COLO668 (cell line): ENCODE results near the gene SLC12A2.
A peak's percentile ranks its signal among the peaks of the same experiment; 100 is the strongest.

Experiments
- DNase-seq: peaks from one replicate; lab custom pipeline; 2025; ENCODE audit not compliant: unreplicated experiment; lab: John Stamatoyannopoulos, UW

SLC12A2 gene

GRCh38 chr5:128083033-128083810 lies at the start of gene SLC12A2:
Gene SLC12A2, plus strand, starts transcription at chr5:128083766. Its CDS starts 189 bp downstream, at chr5:128083955.
- peak; percentile 90 for DNase-seq

DNA sequence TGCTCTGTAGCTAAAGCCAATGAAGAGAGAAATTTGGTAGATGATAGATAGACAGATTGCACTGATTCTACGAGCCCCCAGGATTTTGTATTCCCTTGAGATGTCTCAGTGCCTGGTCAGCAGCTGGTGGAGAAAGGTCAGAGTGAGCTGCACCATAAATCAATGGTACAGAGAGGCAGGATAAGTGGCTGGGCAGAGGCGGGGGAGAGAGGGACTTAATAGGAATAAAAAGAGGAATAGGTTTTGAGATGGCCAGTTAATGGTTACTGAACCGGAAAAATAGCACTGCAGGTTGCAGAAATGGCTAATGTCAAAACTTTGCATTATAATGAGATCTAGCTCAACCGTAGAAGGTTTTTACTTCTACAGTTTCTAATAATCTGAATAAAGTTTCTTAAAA lies 47.9 kb upstream of the SLC12A2 start:
- no peak for DNase-seq

- DNase-seq: no peak
Measured at GRCh38 chr5:128036950-128037349, 46.6 kb upstream of the SLC12A2 start.

GRCh38 chr5:128038643-128039042 lies 44.9 kb upstream of the SLC12A2 start:
- no peak for DNase-seq

- no peak for DNase-seq
Measured at GRCh38 chr5:128040927-128041326, 42.6 kb upstream of the SLC12A2 start.

DNA sequence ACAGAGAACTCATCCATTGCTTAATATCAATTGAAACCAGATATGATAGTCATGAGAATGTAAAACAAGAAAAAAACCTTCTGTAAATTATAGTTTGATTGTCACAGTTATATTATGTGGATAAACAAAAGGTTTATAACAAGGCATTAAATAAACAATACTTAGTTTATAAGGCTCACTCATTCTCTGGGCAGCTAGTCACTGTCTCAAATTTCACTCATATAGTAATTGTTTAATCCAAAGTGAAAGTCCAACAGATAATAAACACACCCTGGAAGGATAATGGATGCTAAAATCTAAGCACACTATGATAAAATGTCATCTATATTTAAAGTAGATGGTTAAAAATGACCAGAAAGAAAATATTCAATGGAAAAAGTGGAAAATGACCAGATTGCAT lies 30.8 kb upstream of the SLC12A2 start:
- no peak for DNase-seq

DNA sequence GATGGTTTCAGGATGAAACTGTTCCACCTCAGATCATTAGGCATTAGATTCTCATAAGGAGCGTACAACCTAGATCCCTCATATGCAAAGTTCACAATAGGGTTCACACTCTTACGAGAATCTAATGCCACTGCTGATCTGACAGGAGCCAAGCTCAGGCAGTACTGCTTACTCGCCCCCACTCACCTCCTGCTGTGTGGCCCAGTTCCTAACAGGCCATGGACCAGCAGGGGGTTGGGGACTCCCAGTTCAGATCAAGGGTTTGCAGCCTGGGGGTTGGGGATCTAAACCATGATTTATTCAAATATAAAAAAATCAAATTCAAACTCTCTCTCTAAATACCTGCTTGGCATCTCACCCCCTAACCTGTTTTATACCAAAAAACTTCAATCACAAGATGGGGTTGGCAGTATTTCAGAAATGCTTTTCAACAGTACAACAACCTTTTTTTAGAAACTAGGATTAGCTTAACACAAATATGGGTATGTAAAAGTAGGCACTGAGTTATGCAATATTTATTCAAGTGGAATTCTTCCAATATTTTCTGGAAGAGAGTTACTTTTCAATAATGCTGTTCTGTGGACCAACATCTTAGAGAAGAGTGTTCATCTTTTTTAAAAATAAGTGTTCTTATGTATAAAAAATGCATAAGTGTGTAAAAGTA lies 30.1 kb upstream of the SLC12A2 start:
- peak; percentile 2 for DNase-seq

DNA sequence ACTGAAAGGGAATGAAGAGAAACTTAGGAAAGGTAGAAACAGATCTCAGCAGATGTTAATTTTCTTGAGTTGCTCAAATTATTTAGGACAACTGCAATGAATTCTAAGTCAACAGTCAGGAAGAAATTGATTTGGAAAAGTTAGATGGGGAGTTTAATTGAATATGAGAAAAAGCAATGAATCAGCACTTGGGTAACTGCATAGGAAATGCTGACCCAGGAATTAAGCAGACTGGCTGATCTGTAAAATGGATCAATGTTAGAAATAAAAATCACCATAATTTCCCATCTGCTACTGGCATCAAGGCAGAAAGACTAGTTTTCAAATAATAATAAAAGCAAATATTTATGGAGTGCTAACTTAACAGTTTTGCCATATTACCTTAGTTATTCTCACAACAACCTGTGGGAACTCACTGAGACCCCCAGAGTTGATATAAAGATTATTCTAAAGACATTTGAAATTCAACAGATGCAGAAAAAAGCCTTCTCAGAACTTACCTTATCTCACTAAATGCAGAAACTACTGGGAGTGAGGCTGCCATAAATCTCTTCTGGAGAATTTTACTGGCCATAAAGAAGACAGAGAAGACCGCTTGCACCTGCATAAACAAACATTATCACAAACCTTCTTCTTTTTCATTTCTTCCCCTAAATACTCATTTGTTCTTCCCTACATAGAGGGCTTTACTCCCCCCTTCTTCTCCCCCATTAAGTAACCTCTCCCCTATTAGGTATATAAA lies 22.8 kb upstream of the SLC12A2 start:
- DNase-seq: no peak

- DNase-seq: no peak
Measured at GRCh38 chr5:128062172-128062746, 21.3 kb upstream of the SLC12A2 start.

- no peak for DNase-seq
Measured at GRCh38 chr5:128074171-128074570, 9.4 kb upstream of the SLC12A2 start.

- no peak for DNase-seq
Measured at GRCh38 chr5:128074953-128075352, 8.6 kb upstream of the SLC12A2 start.

DNA sequence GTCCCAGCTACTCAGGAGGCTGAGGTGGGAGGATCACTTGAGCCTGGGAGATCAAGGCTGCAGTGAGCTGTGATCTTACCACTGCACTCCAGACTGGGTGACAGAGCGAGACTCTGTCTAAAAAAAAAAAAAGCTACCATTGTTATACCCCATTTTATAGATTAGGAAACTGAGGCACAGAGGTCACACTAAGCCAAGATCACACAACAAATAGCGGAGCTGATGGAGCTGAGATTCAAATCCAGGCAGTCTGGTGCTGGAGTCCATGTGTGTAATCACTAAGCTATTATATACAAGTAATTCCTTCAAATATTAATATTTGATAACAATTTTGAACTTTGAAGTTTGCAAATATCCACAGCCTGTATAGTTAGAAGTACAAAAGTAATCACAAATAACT lies 6.0 kb upstream of the SLC12A2 start:
- DNase-seq: no peak

DNA sequence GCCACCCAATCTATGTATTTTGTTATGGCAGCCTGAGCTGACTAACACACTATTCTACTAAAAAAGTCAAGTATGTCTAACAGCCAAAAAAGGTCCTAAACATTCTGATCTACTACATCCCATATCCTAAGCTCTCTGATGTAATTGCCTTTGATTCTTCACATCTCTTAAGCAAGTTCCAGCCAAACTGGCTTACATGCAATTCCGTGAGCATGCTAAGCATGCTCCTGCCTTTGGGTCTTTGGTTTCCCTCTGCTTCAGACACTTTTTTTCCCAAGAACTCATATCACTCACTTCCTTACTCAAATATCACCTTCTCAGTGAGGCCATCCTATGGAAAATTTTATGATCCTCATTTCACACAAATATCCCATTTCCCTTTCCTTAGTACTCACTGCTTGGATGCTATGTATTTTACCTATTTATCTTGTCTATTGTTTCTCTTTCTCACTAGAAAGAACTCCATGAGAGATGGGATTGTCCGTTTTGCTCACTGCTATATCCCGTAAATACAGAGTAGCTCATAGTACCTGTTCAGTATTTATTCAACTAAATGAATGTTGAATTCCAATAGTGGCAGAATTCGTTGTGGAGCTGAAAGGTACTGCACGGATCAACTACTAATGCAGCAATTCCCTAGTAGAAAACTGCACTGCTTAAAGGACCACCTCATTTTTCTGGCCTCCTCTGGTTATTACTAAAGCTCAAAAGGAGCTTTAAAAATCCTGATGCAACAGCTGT lies 2.3 kb upstream of the SLC12A2 start:
- no peak for DNase-seq

DNA sequence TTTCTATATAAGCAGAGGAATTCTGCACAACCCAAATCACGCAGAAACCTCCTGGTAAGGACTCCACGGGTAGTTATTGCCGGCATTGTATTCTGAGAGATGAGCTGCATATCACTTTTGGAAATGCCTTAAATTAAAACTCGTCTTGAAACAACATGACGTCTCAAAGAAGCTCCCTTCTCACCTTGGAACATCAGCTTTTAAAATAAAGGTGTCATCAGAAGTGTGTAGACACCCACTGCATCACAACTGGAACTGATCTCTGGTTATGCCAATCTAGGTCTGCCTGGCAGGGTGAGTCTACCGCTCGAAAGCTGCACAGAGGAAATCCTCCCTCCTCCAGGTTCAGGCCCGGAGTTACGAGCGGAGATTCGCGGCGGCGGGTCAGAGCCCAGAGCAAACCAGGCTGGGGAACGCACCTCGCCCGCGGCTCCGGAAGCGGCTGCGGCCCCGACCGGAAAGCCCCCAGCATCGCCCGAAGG lies 974 bp upstream of the SLC12A2 start:
- no peak for DNase-seq

- no peak for DNase-seq
Measured at GRCh38 chr5:128083811-128084227, 253 bp downstream of the SLC12A2 start.

DNA sequence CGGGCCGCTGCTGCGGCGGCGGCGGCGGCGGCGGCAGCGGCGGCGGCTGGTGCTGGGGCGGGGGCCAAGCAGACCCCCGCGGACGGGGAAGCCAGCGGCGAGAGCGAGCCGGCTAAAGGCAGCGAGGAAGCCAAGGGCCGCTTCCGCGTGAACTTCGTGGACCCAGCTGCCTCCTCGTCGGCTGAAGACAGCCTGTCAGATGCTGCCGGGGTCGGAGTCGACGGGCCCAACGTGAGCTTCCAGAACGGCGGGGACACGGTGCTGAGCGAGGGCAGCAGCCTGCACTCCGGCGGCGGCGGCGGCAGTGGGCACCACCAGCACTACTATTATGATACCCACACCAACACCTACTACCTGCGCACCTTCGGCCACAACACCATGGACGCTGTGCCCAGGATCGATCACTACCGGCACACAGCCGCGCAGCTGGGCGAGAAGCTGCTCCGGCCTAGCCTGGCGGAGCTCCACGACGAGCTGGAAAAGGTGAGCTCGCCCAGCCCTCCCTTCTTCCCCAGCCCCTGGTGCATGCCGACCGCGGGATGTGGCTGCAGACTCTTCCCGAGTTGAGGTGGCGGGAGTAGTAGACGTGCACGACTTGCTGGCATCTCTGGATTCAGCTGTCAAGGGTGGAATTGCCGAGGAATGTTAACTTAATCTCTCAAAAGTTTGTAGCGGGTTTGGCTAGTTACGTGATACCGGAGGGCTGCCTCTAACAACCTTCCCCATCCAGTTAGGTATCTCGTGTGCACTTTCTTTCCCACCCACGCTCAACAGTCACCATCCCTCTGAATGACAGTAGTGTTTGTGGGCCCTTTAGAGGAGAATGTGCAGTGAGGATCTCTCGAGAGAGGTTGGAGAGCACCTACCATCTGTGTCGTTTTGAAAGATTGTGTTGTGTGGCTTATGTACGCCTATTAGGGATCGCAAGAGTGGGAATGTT lies 932 bp downstream of the SLC12A2 start:
- peak; percentile 54 for DNase-seq

DNA sequence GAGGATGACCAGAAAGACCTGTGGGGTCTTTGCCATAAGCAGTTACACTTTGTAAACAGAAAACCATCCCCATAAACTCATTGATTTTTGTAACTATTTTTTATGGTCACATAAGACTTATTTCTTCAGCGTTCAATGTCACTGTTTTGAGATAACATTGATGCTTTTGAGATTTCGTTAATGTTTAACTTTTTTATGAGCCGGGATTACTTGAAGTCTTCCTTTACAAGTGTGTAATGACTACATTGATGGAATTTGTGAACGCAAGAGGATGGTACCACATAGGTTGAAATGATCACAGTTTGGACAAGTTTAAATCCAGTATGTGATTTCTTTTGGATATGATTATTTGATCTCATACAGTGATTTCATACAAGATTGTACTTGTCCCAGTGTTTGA lies 1.8 kb downstream of the SLC12A2 start:
- DNase-seq: no peak

DNA sequence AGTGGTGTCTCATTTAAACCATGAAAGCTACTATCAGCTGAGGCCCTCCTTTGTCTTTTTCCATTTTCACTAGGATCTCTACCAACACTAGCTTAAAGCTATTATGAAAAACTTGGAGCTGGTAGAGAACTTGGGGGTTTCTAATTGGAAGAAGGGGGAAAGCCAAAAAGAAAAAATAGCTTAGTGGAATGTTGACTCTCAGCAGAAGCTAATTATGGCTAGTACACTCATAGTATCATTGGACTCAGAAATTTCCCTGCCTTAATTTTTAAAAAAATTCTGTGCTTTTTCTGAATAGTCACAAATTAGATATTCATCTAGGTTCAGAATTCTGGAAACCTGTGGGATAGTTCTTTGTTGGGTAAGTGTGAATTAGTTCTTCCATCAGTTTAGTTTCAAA lies 8.0 kb downstream of the SLC12A2 start:
- DNase-seq: no peak

- no peak for DNase-seq
Measured at GRCh38 chr5:128092144-128092543, 8.6 kb downstream of the SLC12A2 start.

DNA sequence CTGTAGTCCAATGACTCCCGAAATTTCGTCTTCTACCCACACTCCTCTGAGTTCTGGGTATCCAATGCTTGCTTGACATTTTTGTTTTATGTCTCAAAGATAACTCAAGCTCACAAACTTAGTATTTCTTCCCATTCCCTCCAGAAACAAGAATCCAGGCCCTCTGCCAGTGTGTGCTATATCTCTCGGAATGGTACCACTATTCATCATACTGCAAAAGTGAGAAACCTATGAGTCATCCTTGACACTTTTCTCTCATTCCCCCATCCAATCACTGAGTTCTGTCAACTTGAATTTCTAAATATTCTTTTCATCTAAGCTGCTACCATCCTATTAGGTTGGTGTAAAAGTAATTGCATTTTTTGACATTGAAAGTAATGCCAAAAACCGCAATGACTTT lies 9.8 kb downstream of the SLC12A2 start:
- no peak for DNase-seq
